OCI-LY1 (cell line): Measurements from ENCODE around the gene PIP5K1C.

ENCODE experiments used
- CTCF ChIP-seq: fragments of 200-600 bp; sonication (generic), shearing (Covaris generic); IDR thresholded peaks from 2 replicates; pipeline ENCODE4 v1.5.1; 2017; ENCODE audit warnings: mild to moderate bottlenecking, antibody characterized with exemption, low read length, moderate library complexity, mixed read lengths
- EZH2 ChIP-seq: fragments of 200-600 bp; sonication (generic), shearing (Covaris generic); IDR thresholded peaks from 2 replicates; pipeline ENCODE4 v1.8.0; 2017; ENCODE audit warnings: borderline replicate concordance, mixed run types, mild to moderate bottlenecking, antibody characterized with exemption, low read length, moderate library complexity, mixed read lengths

DNA sequence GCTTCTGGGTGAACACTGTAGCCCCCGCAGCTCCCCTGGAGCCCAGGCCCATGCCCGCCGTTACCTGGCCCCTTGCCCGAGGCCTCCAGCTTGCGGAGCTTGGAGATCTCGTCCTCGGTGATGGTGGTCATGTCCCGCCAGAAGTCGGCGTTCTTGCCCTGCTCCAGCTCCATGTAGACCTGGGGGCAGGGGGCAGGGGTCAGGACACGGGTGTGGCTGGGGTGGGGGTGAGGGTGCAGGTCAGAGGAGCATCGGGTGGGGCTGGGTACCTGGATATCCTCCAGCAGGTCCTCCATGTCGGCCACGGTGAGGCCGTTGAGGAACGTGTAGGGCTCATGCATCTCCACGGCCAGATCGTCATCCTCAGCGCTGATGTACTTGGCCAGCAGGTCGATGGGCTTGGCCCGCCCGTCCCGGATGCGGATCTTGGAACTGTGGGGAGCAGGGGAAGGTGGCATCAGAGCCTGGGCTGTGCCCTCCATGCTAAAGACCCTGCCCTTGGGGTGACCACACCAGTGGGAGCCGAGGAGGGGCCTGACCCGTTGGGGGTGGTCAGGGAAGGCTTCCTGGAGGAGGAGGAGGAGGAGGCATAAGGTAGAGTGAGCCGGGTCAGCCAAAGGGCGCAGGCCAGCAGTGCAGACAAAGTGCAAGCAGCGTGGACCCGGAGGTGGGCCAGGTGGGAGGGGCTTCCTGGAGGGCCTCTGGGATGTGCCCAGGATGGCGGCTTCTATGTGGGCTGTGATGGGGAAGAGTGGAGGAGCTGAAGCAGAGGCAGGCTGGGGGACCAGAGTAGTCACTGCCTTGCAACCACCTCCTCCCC lies 81.2 kb downstream of the PIP5K1C start:
- no peak for TF ChIP-seq CTCF
- TF ChIP-seq EZH2, result no peak
